ENCODE data around the gene POLR3C. TPM values are rescaled to one million over a fixed set of nuclear protein-coding genes. Genes with fewer than 3 reads are reported as not detected.

The POLR3C gene
- polyA plus RNA-seq, 1 experiment: 56.7 TPM

DNA sequence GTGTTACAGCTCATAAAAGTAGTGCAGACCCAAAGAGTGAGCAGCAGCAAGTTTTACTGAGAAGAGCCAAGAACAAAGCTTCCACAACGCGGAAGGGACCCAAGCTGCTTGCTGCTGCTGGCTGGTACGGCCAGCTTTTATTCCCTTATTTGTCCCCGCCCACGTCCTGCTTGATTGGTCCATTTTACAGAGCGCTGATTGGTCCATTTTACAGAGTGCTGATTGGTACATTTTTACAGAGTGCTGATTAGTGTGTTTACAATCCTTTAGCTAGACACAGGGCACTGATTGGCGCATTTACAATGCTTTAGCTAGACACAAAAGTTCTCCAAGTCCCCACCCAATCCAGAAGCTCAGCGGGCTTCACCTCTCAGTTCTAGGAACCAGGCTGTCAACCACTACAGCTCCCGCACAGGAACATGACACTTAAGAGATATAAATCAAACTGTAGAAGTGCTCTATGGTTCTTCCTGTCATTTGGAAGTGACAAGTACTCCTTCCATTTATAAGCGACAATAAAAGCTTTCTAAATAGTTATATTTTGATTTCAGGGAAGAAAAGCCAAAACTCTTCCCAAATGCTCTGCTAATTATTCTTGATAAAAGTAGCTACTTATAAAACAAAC is 28.6 kb upstream of the POLR3C start:
- H3K4me3 ChIP-seq (ENCODE audit: low read depth, low read length): no peak overlapping the region
- TF ChIP-seq, protein P1, sequence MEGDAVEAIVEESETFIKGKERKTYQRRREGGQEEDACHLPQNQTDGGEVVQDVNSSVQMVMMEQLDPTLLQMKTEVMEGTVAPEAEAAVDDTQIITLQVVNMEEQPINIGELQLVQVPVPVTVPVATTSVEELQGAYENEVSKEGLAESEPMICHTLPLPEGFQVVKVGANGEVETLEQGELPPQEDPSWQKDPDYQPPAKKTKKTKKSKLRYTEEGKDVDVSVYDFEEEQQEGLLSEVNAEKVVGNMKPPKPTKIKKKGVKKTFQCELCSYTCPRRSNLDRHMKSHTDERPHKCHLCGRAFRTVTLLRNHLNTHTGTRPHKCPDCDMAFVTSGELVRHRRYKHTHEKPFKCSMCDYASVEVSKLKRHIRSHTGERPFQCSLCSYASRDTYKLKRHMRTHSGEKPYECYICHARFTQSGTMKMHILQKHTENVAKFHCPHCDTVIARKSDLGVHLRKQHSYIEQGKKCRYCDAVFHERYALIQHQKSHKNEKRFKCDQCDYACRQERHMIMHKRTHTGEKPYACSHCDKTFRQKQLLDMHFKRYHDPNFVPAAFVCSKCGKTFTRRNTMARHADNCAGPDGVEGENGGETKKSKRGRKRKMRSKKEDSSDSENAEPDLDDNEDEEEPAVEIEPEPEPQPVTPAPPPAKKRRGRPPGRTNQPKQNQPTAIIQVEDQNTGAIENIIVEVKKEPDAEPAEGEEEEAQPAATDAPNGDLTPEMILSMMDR (IDR thresholded peaks at IDR 0.05; ENCODE audit: insufficient read depth, low read depth, low read length): no peak
- no peaks in the 10 kb centered on the region for H3K27me3 ChIP-seq (ENCODE audit: control insufficient read depth, insufficient read depth, low read length)
- no peaks in the 10 kb centered on the region for H3K36me3 ChIP-seq (ENCODE audit: control insufficient read depth, insufficient read depth, low read length)
- ChIA-PET CTCF (no interaction called here), POLR2A (interaction anchor here (0.7 kb wide), 1 partner anchor 78 kb away, joined by 4 read pairs; no protein-coding TSS in a partner anchor)
- DNase-seq (ENCODE audit: low read depth): no peak

DNA sequence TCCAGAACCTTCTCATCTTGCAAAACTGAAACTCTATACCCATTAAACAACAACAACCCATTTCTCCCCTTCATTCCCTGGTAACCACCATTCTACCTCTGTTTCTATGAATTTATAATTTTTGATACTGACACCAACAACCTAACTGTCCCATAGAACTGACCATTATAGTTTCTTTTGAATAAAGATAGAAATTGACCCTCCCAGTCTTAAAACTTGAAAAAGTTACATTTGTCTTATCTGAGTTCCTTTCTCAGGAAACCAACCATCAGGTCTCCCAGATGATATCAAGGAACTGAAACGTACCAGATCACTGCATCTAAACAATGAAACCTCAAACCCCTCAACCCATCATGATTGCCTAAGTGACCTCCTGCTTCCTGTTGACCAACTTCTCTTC is 27.2 kb upstream of the POLR3C start:
- POLR2A ChIA-PET: no interaction called here
- CTCF ChIA-PET: no interaction called here
- TF ChIP-seq, protein P1 (IDR thresholded peaks at IDR 0.05; ENCODE audit: insufficient read depth, low read depth, low read length): no peak
- Histone ChIP-seq H3K4me3 (ENCODE audit: low read depth, low read length) (no peak overlapping the region), H3K27me3 (ENCODE audit: control insufficient read depth, insufficient read depth, low read length) (no peaks in the 10 kb centered on the region), H3K36me3 (ENCODE audit: control insufficient read depth, insufficient read depth, low read length) (no peaks in the 10 kb centered on the region; the same call in 1 of the 2 replicates)
- DNase-seq (ENCODE audit: low read depth): no peak

DNA sequence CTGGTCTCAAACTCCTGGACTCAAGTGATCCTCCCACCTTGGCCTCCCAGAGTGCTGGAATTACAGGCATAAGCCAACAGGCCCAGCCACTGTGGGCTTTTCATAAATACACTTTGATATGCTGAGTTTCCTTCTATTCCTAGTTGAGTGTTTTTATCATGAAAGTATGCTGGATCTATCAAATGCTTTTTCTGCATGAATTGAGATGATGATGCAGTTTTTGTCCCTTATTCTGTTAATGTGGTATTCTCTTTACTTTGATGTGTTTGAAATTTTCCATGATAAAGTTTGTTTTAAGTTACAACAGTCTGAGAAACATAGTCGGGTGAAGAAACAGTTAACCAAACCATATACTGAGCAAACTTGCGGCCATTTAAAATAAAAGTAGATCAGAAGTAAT is 24.2 kb upstream of the POLR3C start:
- Histone ChIP-seq H3K36me3 (ENCODE audit: control insufficient read depth, insufficient read depth, low read length) (no peaks in the 10 kb centered on the region; the same call in 1 of the 2 replicates), H3K27me3 (ENCODE audit: control insufficient read depth, insufficient read depth, low read length) (no peaks in the 10 kb centered on the region), H3K4me3 (ENCODE audit: low read depth, low read length) (no peak overlapping the region)
- CTCF ChIA-PET: no interaction called here
- DNase-seq (ENCODE audit: low read depth): no peak
- POLR2A ChIA-PET: no interaction called here
- TF ChIP-seq, protein P1 (IDR thresholded peaks at IDR 0.05; ENCODE audit: insufficient read depth, low read depth, low read length): no peak

DNA sequence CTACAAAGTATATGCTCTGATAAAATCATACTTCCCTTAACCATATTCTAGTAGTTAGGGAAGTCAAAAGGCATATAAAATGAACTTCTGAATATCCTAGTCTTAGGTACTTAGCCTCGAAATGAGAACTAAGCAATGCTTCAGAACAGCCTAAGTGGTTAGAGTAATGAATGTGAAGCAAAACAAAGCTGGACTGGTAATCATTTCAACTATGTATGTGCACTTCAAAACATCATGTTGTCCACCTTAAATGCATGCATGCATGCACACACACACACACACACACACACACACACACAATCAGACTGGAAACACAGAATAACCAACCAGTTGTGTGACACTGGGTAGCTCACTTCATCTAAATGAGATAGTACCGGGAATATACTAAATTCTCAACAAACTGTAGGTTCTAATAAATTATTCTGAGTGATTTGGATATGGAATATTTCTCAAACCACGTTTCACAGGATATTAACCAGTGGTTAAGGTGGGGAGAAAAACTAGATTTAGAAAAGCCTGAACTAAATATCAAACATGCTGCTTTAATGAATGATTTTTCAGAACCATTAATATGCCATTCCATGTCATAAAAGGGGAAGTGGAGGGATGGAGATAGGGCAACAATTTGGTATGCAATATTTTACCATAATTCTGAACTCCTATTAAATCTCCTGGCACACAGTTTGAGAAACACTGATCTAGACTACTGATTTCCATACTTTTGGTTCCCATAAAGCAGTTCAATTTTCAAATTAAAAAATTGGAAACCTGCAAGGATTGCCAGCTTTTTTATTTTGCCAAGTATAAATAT is 19.6 kb upstream of the POLR3C start:
- CTCF ChIA-PET: interaction anchor here (0.7 kb wide), 1 partner anchor 69 kb away, joined by 3 read pairs; no protein-coding TSS in a partner anchor
- POLR2A ChIA-PET: interaction anchor here (0.6 kb wide), 1 partner anchor 117 kb away, joined by 7 read pairs; no protein-coding TSS in a partner anchor
- H3K36me3 ChIP-seq (ENCODE audit: control insufficient read depth, insufficient read depth, low read length): no peaks in the 10 kb centered on the region; the same call in 1 of the 2 replicates
- no peak for DNase-seq (ENCODE audit: low read depth)
- TF ChIP-seq, protein P1 (IDR thresholded peaks at IDR 0.05; ENCODE audit: insufficient read depth, low read depth, low read length): no peak
- no peaks in the 10 kb centered on the region for H3K27me3 ChIP-seq (ENCODE audit: control insufficient read depth, insufficient read depth, low read length)
- H3K4me3 ChIP-seq (ENCODE audit: low read depth, low read length): no peak overlapping the region

DNA sequence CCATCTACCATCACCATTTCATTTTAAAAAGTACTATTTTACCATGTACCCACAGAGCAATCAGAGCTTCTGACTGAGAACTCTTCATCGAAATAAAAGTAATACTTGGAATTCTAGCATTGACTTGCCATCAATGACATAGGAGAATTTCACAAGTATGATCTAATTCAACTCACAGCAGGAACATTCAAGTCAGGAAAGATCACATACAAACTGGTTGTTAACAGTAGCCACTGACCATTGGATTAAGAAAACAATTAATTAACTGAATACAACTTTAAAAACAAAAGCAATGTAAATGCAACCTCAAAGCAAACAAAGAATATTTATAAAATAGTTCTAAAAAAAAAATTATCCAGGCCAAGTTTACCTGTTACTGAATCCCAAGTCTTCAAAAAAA is 18.9 kb upstream of the POLR3C start:
- CTCF ChIA-PET: interaction anchor here (0.7 to 1.2 kb wide), 2 partner anchors 68 to 85 kb away, joined by 3 read pairs; no protein-coding TSS in a partner anchor

More for the DNA sequence above, 18.9 kb upstream of the POLR3C start:
- H3K4me3 ChIP-seq (ENCODE audit: low read depth, low read length): no peak overlapping the region
- no peaks in the 10 kb centered on the region; the same call in 1 of the 2 replicates for H3K36me3 ChIP-seq (ENCODE audit: control insufficient read depth, insufficient read depth, low read length)
- TF ChIP-seq, protein P1 (IDR thresholded peaks at IDR 0.05; ENCODE audit: insufficient read depth, low read depth, low read length): no peak
- POLR2A ChIA-PET: no interaction called here
- H3K27me3 ChIP-seq (ENCODE audit: control insufficient read depth, insufficient read depth, low read length): no peaks in the 10 kb centered on the region
- DNase-seq (ENCODE audit: low read depth): no peak

All from BJ (cell line).